ENCODE measurements around the gene SLAMF6. TPM values are rescaled to one million over a fixed set of nuclear protein-coding genes. Genes with fewer than 3 reads are reported as not detected.

Gene SLAMF6
- polyA plus RNA-seq, 2 of the 4 experiments (the other 2 are of a cell fraction) = not detected

- TF ChIP-seq CTCF (IDR thresholded peaks at IDR 0.05) = no peak
- TF ChIP-seq MAX (IDR thresholded peaks at IDR 0.05) = no peak
Observed at GRCh38 chr1:160540859-160541233, 17.8 kb upstream of the SLAMF6 start (continued).

- no peak for DNase-seq (ENCODE audit: low read depth in 1 of 2, low spot score in 1 of 2)
- POLR2A ChIA-PET = no interaction called here
- TF ChIP-seq FOXS1 (CRISPR knock-in tag; IDR thresholded peaks at IDR 0.05) (no peak), HOXB13 (CRISPR knock-in tag; IDR thresholded peaks at IDR 0.05; ENCODE audit: low read depth) (no peak), HMGXB4 (CRISPR knock-in tag; IDR thresholded peaks at IDR 0.05; ENCODE audit: borderline replicate concordance) (no peak), HES2 (IDR thresholded peaks at IDR 0.05) (no peak), PBX3 (IDR thresholded peaks at IDR 0.05) (no peak), EHF (CRISPR knock-in tag; IDR thresholded peaks at IDR 0.05) (no peak), CBX2 (IDR thresholded peaks at IDR 0.05; ENCODE audit: borderline replicate concordance, low read depth) (no peak)
Observed at GRCh38 chr1:160539990-160540858, 17.2 kb upstream of the SLAMF6 start.

GRCh38 chr1:160539684-160539989 lies 16.6 kb upstream of the SLAMF6 start:
- no peak for ATAC-seq
- WGBS (ENCODE audit: missing lambda C conversion rate) = 94% methylated on average over 6 of the region's 6 CpGs

More at GRCh38 chr1:160539990-160540858, 17.2 kb upstream of the SLAMF6 start:
- H3K4me3 ChIP-seq = no peak overlapping the region
- FAIRE-seq (no peak), ATAC-seq (no peak)
- 72% methylated on average over 8 of the region's 8 CpGs for WGBS (ENCODE audit: missing lambda C conversion rate)
- H3K4me2 ChIP-seq = peak overlapping the region; percentile 12; the same call in 1 of the 3 replicates
- H3K9me3 ChIP-seq = peaks cover 11% of the 10 kb centered on the region; the same call in 1 of the 3 replicates
- peaks cover 48% of the 10 kb centered on the region for H3K4me1 ChIP-seq
- H3K27ac ChIP-seq = peak overlapping the region; percentile 37 to 78; a peak in 5 of 6 replicates
- CTCF ChIA-PET = interaction anchor here (1.0 to 1.4 kb wide), 3 partner anchors 9 to 112 kb away, joined by 3 to 5 read pairs (median 3); no protein-coding TSS in a partner anchor

More at GRCh38 chr1:160539684-160539989, 16.6 kb upstream of the SLAMF6 start:
- TF ChIP-seq RAD21 (conservative IDR thresholded peaks at IDR 0.05 in 1 of 2, IDR thresholded peaks at IDR 0.05 in 1 of 2) = no peak
- no peak for TF ChIP-seq FOXS1 (CRISPR knock-in tag; IDR thresholded peaks at IDR 0.05)
- TF ChIP-seq HOXA7 (CRISPR knock-in tag; IDR thresholded peaks at IDR 0.05) = no peak
- TF ChIP-seq PHF8 (IDR thresholded peaks at IDR 0.05; ENCODE audit: borderline replicate concordance, low read depth) = no peak
- TF ChIP-seq HMGXB4 (CRISPR knock-in tag; IDR thresholded peaks at IDR 0.05; ENCODE audit: borderline replicate concordance) = no peak
- no peak for TF ChIP-seq USF2 (IDR thresholded peaks at IDR 0.05)
- TF ChIP-seq ATOH8 (CRISPR knock-in tag; IDR thresholded peaks at IDR 0.05; ENCODE audit: low read depth) = no peak
- TF ChIP-seq MAZ (IDR thresholded peaks at IDR 0.05; ENCODE audit: borderline replicate concordance, low read depth, low read length) = no peak
- no peak for TF ChIP-seq FOSB (CRISPR knock-in tag; IDR thresholded peaks at IDR 0.05)
- TF ChIP-seq ELK1 (IDR thresholded peaks at IDR 0.05; ENCODE audit: low read depth, low read length) = no peak
- Histone ChIP-seq H3K9me3 (peaks cover 17% of the 10 kb centered on the region; the same call in 1 of the 3 replicates), H3K4me3 (no peak overlapping the region), H3K27ac (peak overlapping the region in 1 of 2 experiments; percentile 78; a peak in 2 of 6 replicates), H3K4me1 (peaks cover 44% of the 10 kb centered on the region), H3K4me2 (no peak overlapping the region)
- POLR2A ChIA-PET = no interaction called here
- CTCF ChIA-PET = no interaction called here
- no peak for FAIRE-seq
- DNase-seq (ENCODE audit: low read depth in 1 of 2, low spot score in 1 of 2) = no peak

All from A549 (cell line).